B cell (primary cell): ENCODE measurements around the gene UGT2B17. TPM values are rescaled to one million over a fixed set of nuclear protein-coding genes. Genes with fewer than 3 reads are reported as not detected.

Experiments used
- ATAC-seq: fragments of 200-7000 bp; cut with Tn5 transposase; one replicate; pipeline ENCODE4 v1.10.0; 2021; ENCODE audit warnings: low read depth, mild to moderate bottlenecking, moderate number of reproducible peaks, moderate library complexity
- CTCF ChIA-PET: fragments of 350-600 bp; sonication (Branson Sonifier 250); formaldehyde crosslinking; loops from one replicate; lab custom pipeline; 2021; ENCODE audit warnings: antibody characterized with exemption, inconsistent platforms; lab: Charles Lee
- POLR2A ChIA-PET: fragments of 350-600 bp; sonication (Branson Sonifier 250); formaldehyde crosslinking; loops from one replicate; lab custom pipeline; 2021; ENCODE audit warnings: antibody characterized with exemption; lab: Charles Lee
- DNase-seq: peaks from one replicate; pipeline ENCODE4 v3.0.0; 2013
- H2AFZ ChIP-seq: 2 replicates; pipeline ENCODE4 v1.6.1; 2012; ENCODE audit warnings: mild to moderate bottlenecking, low read depth, low read length; ENCODE audit not compliant: insufficient read depth, poor library complexity, severe bottlenecking
- H3K27ac ChIP-seq, 2 donors: 1 replicate in 1 of 2; 2 replicates in 1 of 2; pipeline ENCODE4 v1.5.1; 2012 to 2013; ENCODE audit warnings: low read length in 2 of 2, mild to moderate bottlenecking in 2 of 2, moderate library complexity in 1 of 2
- H3K27me3 ChIP-seq, 4 experiments: fragments of 200-600 bp in 1 of 4; sonication (generic) in 1 of 4; replicated peaks in 1 of 4; 1 replicate in 2 of 4; 2 replicates in 2 of 4; pipeline versions ENCODE4 v1.6.1 to v1.7.0; 2013 to 2016; ENCODE audit warnings: low read length in 3 of 4, mild to moderate bottlenecking in 2 of 4, mixed read lengths in 1 of 4, moderate library complexity in 1 of 4; ENCODE audit not compliant: insufficient read depth in 4 of 4, control insufficient read depth in 3 of 4; ENCODE audit errors: control extremely low read depth in 1 of 4
- H3K36me3 ChIP-seq, 2 experiments: replicated peaks in 1 of 2; 1 replicate in 1 of 2; 2 replicates in 1 of 2; pipeline versions ENCODE4 v1.6.1 to v1.7.1; 2013; ENCODE audit warnings: low read length in 1 of 2; ENCODE audit not compliant: insufficient read depth in 2 of 2, control insufficient read depth in 1 of 2; ENCODE audit errors: control extremely low read depth in 1 of 2, extremely low read depth in 1 of 2
- H3K4me1 ChIP-seq, 2 donors: fragments of 200-600 bp in 1 of 2; sonication (generic) in 1 of 2; 1 replicate in 1 of 2; 2 replicates in 1 of 2; pipeline versions ENCODE4 v1.5.1 to v1.6.1; 2013 to 2017; ENCODE audit warnings: low read length in 2 of 2; ENCODE audit not compliant: control insufficient read depth in 2 of 2, insufficient read depth in 2 of 2
- H3K4me2 ChIP-seq: replicated peaks from 2 replicates; pipeline ENCODE3; 2012; ENCODE audit warnings: mild to moderate bottlenecking, low read depth, low read length; ENCODE audit not compliant: poor library complexity, severe bottlenecking
- H3K4me3 ChIP-seq, 5 experiments: fragments of 200-600 bp in 1 of 5; sonication (generic) in 1 of 5; 1 replicate in 3 of 5; 2 replicates in 2 of 5; pipeline versions ENCODE4 v1.5.1 to v1.7.0; 2011 to 2016; ENCODE audit warnings: low read length in 4 of 5, mild to moderate bottlenecking in 4 of 5, low read depth in 2 of 5, control low read depth in 1 of 5, moderate library complexity in 1 of 5; ENCODE audit not compliant: insufficient read depth in 1 of 5; ENCODE audit errors: control extremely low read depth in 1 of 5, extremely low read depth in 1 of 5
- H3K79me2 ChIP-seq: fragments of 200-600 bp; sonication (generic); one replicate; pipeline ENCODE4 v1.6.0; 2016; ENCODE audit warnings: low read length; ENCODE audit not compliant: control insufficient read depth, insufficient read depth
- H3K9ac ChIP-seq: fragments of 200-600 bp; sonication (generic); 2 replicates; pipeline ENCODE4 v1.6.1; 2017; ENCODE audit warnings: mild to moderate bottlenecking, low read length, moderate library complexity
- H3K9me3 ChIP-seq, 3 donors: one replicate each; pipeline versions ENCODE4 v1.6.1 to v1.7.1; 2013; ENCODE audit warnings: low read length in 2 of 3; ENCODE audit not compliant: control insufficient read depth in 2 of 3, insufficient read depth in 1 of 3; ENCODE audit errors: control extremely low read depth in 1 of 3
- H4K20me1 ChIP-seq: 2 replicates; pipeline ENCODE4 v1.6.0; 2012; ENCODE audit warnings: mild to moderate bottlenecking, low read length; ENCODE audit not compliant: insufficient read depth, control insufficient read depth, poor library complexity, severe bottlenecking
- H3K27ac Mint-ChIP-seq: one replicate; pipeline ENCODE4 v1.8.0; 2021; ENCODE audit warnings: mixed read lengths
- H3K27me3 Mint-ChIP-seq: one replicate; pipeline ENCODE4 v1.8.0; 2021; ENCODE audit warnings: mixed read lengths
- H3K4me1 Mint-ChIP-seq: one replicate; pipeline ENCODE4 v1.8.0; 2021; ENCODE audit warnings: mixed read lengths
- H3K4me3 Mint-ChIP-seq: one replicate; pipeline ENCODE4 v1.8.0; 2021; ENCODE audit warnings: mixed read lengths
- H3K9me3 Mint-ChIP-seq: one replicate; pipeline ENCODE4 v1.8.0; 2022; ENCODE audit warnings: mixed read lengths; ENCODE audit not compliant: insufficient read depth
- CTCF ChIP-seq: fragments of 200-600 bp; IDR thresholded peaks from one replicate; pipeline ENCODE4 v1.8.0; 2022; ENCODE audit warnings: antibody characterized with exemption, mild to moderate bottlenecking
- EZH2 ChIP-seq: IDR thresholded peaks from 2 replicates; pipeline ENCODE4 v1.6.1; 2012; ENCODE audit warnings: borderline replicate concordance, low read depth, mild to moderate bottlenecking, moderate library complexity, low read length; ENCODE audit not compliant: insufficient read depth, poor library complexity, severe bottlenecking
- WGBS: methylation state at CpG from one replicate; pipeline ENCODE4 v1.1.5; 2013; ENCODE audit warnings: missing lambda C conversion rate; ENCODE audit not compliant: insufficient coverage; 5-methylcytosine and 5-hydroxymethylcytosine counted together
- intact Hi-C: fragments of 100-400 bp; cut with micrococcal nuclease; formaldehyde crosslinking; loops from one replicate; pipeline ENCODE4 v1.10.0; 2022
- polyA plus RNA-seq: library from polyadenylated mRNA; depleted of rRNA; stranded (reverse); fragments of >200 nt; gene quantifications from 2 replicates; pipeline ENCODE4 v1.2.3, GENCODE V29; 2012
- total RNA-seq, 2 donors: library from RNA; stranded (reverse); fragments of 120-200 nt in 1 of 2; gene quantifications; 1 replicate in 1 of 2; 2 replicates in 1 of 2; pipeline versions ENCODE4 v1.2.3 to v1.2.4, GENCODE V29; 2013 to 2022

Gene UGT2B17
- total and polyA plus RNA-seq, 2 donors (not counting 1 experiment from before 2014, with no cell fraction given): 0.52 TPM; not detected in 1

GRCh38 chr4:68489338-68489737, 86.8 kb downstream of the UGT2B17 start:
- CTCF ChIA-PET: interaction anchor here (2.4 kb wide), 1 partner anchor 9 kb away, joined by 10 read pairs; no protein-coding TSS in a partner anchor
- no peak for ATAC-seq

More at GRCh38 chr4:68489338-68489737, 86.8 kb downstream of the UGT2B17 start:
- WGBS: 68% methylated on average over 4 of the region's 5 CpGs
- Histone ChIP-seq H3K9me3 (no peaks in the 10 kb centered on the region), H3K27ac (no peak overlapping the region), H3K4me3 (no peak overlapping the region), H3K79me2 (no peaks in the 10 kb centered on the region), H2AFZ (no peak overlapping the region), H4K20me1 (no peaks in the 10 kb centered on the region), H3K4me1 (peaks cover under 1 to 2% of the 10 kb centered on the region in 2 donors), H3K27me3 (peaks cover 0 to 2% (median 0%) of the 10 kb centered on the region in 4 experiments), H3K36me3 (no peaks in the 10 kb centered on the region), H3K4me2 (no peak overlapping the region), H3K9ac (no peak overlapping the region)
- no peak overlapping the region for H3K27ac Mint-ChIP-seq
- no peaks in the 10 kb centered on the region for H3K27me3 Mint-ChIP-seq
- peaks cover 4% of the 10 kb centered on the region for H3K4me1 Mint-ChIP-seq
- intact Hi-C loops: no loop called here
- POLR2A ChIA-PET: no interaction called here
- no peak overlapping the region for H3K4me3 Mint-ChIP-seq
- TF ChIP-seq EZH2 (no peak), CTCF (no peak)
- DNase-seq: no peak
- no peaks in the 10 kb centered on the region for H3K9me3 Mint-ChIP-seq

Other genes starting within 250 kb of the UGT2B17 start
- gene YTHDC1, start 226.2 kb downstream of the UGT2B17 start, total RNA-seq: 175 and 179 TPM in 2 replicates
- 26.9 and 61.7 TPM in 2 replicates for gene YTHDC1, start 226.2 kb downstream of the UGT2B17 start, polyA plus RNA-seq
- gene TMPRSS11E, start 128.9 kb downstream of the UGT2B17 start, total RNA-seq: not detected in 2 replicates
- gene TMPRSS11E, start 128.9 kb downstream of the UGT2B17 start, polyA plus RNA-seq: 0.06 TPM in 1 of 2 replicates, not detected in the other
- not detected in 2 replicates for gene UGT2B15, start 94.3 kb upstream of the UGT2B17 start, total RNA-seq
- gene UGT2B15, start 94.3 kb upstream of the UGT2B17 start, polyA plus RNA-seq: not detected in 2 replicates
- gene UGT2B10, start 239.7 kb upstream of the UGT2B17 start, total RNA-seq: not detected in 2 replicates
- gene UGT2B10, start 239.7 kb upstream of the UGT2B17 start, polyA plus RNA-seq: not detected in 2 replicates